Transverse colon (tissue), 4 donors: ENCODE data around the gene KLHL17. TPM values are rescaled to one million over a fixed set of nuclear protein-coding genes. Genes with fewer than 3 reads are reported as not detected.

Experiments
- DNase-seq: peaks from one replicate; pipeline ENCODE4 v3.0.0-alpha.2; 2019
- H3K27ac ChIP-seq, 4 donors: fragments of 200-600 bp; sonication (generic); 2 replicates each; pipeline ENCODE4 v1.5.1; 2016 to 2018; ENCODE audit warnings: inconsistent platforms in 4 of 4
- H3K27me3 ChIP-seq: fragments of 200-600 bp; sonication (generic); 2 replicates; pipeline ENCODE4 v1.5.1; 2017; ENCODE audit warnings: inconsistent platforms
- H3K36me3 ChIP-seq, 4 donors: fragments of 200-600 bp; sonication (generic); 2 replicates each; pipeline ENCODE4 v1.5.1; 2017 to 2019; ENCODE audit warnings: inconsistent platforms in 4 of 4
- H3K4me1 ChIP-seq, 4 donors: fragments of 200-600 bp; sonication (generic); 2 replicates each; pipeline ENCODE4 v1.5.1; 2017 to 2020; ENCODE audit warnings: inconsistent platforms in 4 of 4
- H3K4me3 ChIP-seq, 4 donors: fragments of 200-600 bp; sonication (generic); 1 replicate in 1 of 4; 2 replicates in 3 of 4; pipeline versions ENCODE4 v1.5.1 to v1.6.1; 2017 to 2019; ENCODE audit warnings: inconsistent platforms in 4 of 4
- H3K9me3 ChIP-seq, 2 donors: fragments of 200-600 bp; sonication (generic); 2 replicates each; pipeline ENCODE4 v1.5.1; 2017 to 2019; ENCODE audit warnings: inconsistent platforms in 2 of 2
- CTCF ChIP-seq, 5 experiments: fragments of 200-600 bp in 3 of 5; fragments of 450-650 bp in 2 of 5; sonication (generic) in 3 of 5; IDR thresholded peaks; 1 replicate in 2 of 5; 2 replicates in 3 of 5; pipeline ENCODE4 v1.5.1; 2016 to 2017; ENCODE audit warnings: antibody characterized with exemption in 5 of 5, inconsistent platforms in 3 of 5, mild to moderate bottlenecking in 2 of 5, moderate library complexity in 1 of 5
- EP300 ChIP-seq: sonication (generic); formaldehyde crosslinking; IDR thresholded peaks from one replicate; pipeline ENCODE4 v1.6.1; 2017; ENCODE audit warnings: antibody characterized with exemption, low read depth
- POLR2A ChIP-seq: fragments of 450-650 bp; IDR thresholded peaks from one replicate; pipeline ENCODE4 v1.6.1; 2016; ENCODE audit warnings: antibody characterized with exemption, mild to moderate bottlenecking, moderate library complexity
- POLR2AphosphoS5 ChIP-seq, 3 donors: sonication (generic); formaldehyde crosslinking; IDR thresholded peaks; one replicate each; pipeline ENCODE4 v1.6.1; 2016; ENCODE audit warnings: antibody characterized with exemption in 3 of 3
- WGBS, 2 donors: methylation state at CpG; one replicate each; pipeline ENCODE4 v1.1.5; 2018; ENCODE audit warnings: low coverage in 1 of 2; 5-methylcytosine and 5-hydroxymethylcytosine counted together
- in situ Hi-C, 4 donors: fragments of 200-750 bp; cut with MboI; loops; one replicate each; pipeline versions ENCODE4 v1.15.0 to v1.15.1; 2017; ENCODE audit warnings: low sequenced_read_pairs in 3 of 4, low pct_ligation_motif_present in 1 of 4, low pct_unique_long_range_greater_than_20kb in 1 of 4
- intact Hi-C: fragments of 100-400 bp; cut with DNase I; formaldehyde crosslinking; loops from one replicate; pipeline ENCODE4 v1.15.1; 2023; ENCODE audit warnings: low total_unique reads
- total RNA-seq, 4 donors: library from RNA; depleted of rRNA; stranded (reverse); fragments of >200 nt; gene quantifications; one replicate each; pipeline ENCODE4 v1.1.0, GENCODE V29; 2016

Gene KLHL17
- total RNA-seq, 4 donors from 2014 or later: 10.8 to 26.1 (median 11.4) TPM

GRCh38 chr1:980602-981395, 20.4 kb downstream of the KLHL17 start:
- H3K4me1 ChIP-seq: peaks cover 0 to 12% (median 8%) of the 10 kb centered on the region in 4 donors
- no peak for DNase-seq
- in situ Hi-C loops: no loop called here
- intact Hi-C loops: no loop called here
- TF ChIP-seq POLR2AphosphoS5 (IDR thresholded peaks at IDR 0.05): no peak
- TF ChIP-seq EP300: no peak
- H3K36me3 ChIP-seq: no peaks in the 10 kb centered on the region
- H3K4me3 ChIP-seq: no peak overlapping the region
- WGBS, 2 donors: 58% methylated on average over 20 of the region's 35 CpGs; no CpG with 5 or more reads in 1 of the 2 donors
- H3K9me3 ChIP-seq: no peaks in the 10 kb centered on the region
- H3K27me3 ChIP-seq: peaks cover 63% of the 10 kb centered on the region
- H3K27ac ChIP-seq: no peak overlapping the region

DNA sequence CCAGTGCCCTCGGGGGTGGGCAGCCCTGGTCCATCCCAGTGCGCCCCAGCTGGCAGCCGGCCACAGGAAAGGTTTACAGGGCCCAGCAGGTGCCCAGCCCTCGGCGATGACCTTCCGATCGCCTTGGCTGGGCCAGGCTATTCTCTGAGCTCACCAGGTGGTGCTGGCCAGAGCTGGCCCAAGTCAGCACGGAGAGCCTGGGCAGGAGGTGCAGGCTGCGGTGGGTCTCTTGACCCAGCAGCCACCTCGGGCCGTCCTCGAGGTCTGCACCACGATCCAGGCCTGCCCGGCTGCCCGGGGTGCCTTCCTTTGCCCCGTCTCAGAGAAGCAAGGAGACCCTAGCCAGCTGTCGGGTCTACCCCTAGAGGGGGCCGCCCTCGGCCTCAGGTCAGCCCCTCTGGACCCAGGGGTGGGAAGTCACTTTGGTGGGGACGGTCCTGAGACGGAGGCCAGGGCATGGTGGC, 21.1 kb downstream of the KLHL17 start:
- no peaks in the 10 kb centered on the region for H3K36me3 ChIP-seq
- no peak overlapping the region for H3K27ac ChIP-seq
- peaks cover 0 to 6% (median 2%) of the 10 kb centered on the region in 4 donors for H3K4me1 ChIP-seq
- no peak for DNase-seq
- H3K9me3 ChIP-seq: no peaks in the 10 kb centered on the region
- intact Hi-C loops (no loop called here), in situ Hi-C loops (no loop called here)
- peaks cover 65% of the 10 kb centered on the region for H3K27me3 ChIP-seq
- no peak overlapping the region for H3K4me3 ChIP-seq
- TF ChIP-seq CTCF (IDR thresholded peaks at IDR 0.05) (no peak), POLR2A (no peak), POLR2AphosphoS5 (IDR thresholded peaks at IDR 0.05) (no peak), EP300 (no peak)
- WGBS, 2 donors: 73% methylated on average over 19 of the region's 21 CpGs; no CpG with 5 or more reads in 1 of the 2 donors

- Histone ChIP-seq H3K27me3 (peaks cover 66% of the 10 kb centered on the region), H3K9me3 (no peaks in the 10 kb centered on the region), H3K4me1 (peaks cover 0 to 6% (median 2%) of the 10 kb centered on the region in 4 donors), H3K36me3 (no peaks in the 10 kb centered on the region), H3K4me3 (no peak within 1 kb of the TSS), H3K27ac (no peak within 1 kb of the TSS)
- 44% methylated on average over 24 of the region's 28 CpGs; no CpG with 5 or more reads in 1 of the 2 donors for WGBS, 2 donors
- in situ Hi-C loops (no loop called here), intact Hi-C loops (loop anchor here (2.0 kb wide), 1 partner anchor 81 kb away; no protein-coding TSS in a partner anchor)
- no peak for DNase-seq
- TF ChIP-seq POLR2AphosphoS5 (IDR thresholded peaks at IDR 0.05) (no peak), CTCF (IDR thresholded peaks at IDR 0.05) (no peak), EP300 (no peak), POLR2A (no peak)
Measured at GRCh38 chr1:981955-982558, 21.7 kb downstream of the KLHL17 start, which contains the start of gene PERM1. PERM1 (minus strand) TSS chr1:982093; CDS start chr1:981029, 1,064 bp downstream.

GRCh38 chr1:982765-983436, 22.5 kb downstream of the KLHL17 start:
- in situ Hi-C loops: no loop called here
- DNase-seq: no peak
- intact Hi-C loops: loop anchor here (2.0 kb wide), 1 partner anchor 80 kb away; no protein-coding TSS in a partner anchor
- TF ChIP-seq CTCF (IDR thresholded peaks at IDR 0.05) (no peak), POLR2A (no peak), EP300 (no peak), POLR2AphosphoS5 (IDR thresholded peaks at IDR 0.05) (no peak)
- Histone ChIP-seq H3K27ac (no peak overlapping the region), H3K4me3 (no peak overlapping the region), H3K36me3 (no peaks in the 10 kb centered on the region), H3K9me3 (no peaks in the 10 kb centered on the region), H3K27me3 (peaks cover 72% of the 10 kb centered on the region), H3K4me1 (peaks cover 0 to 6% (median 2%) of the 10 kb centered on the region in 4 donors)
- WGBS, 2 donors: 79% methylated on average over 43 of the region's 43 CpGs; no CpG with 5 or more reads in 1 of the 2 donors
